NCI-H345 (cell line): ENCODE measurements around the gene HECTD4.

Experiments
- DNase-seq: peaks from one replicate; lab custom pipeline; 2025; lab: John Stamatoyannopoulos, UW

The HECTD4 gene

DNA sequence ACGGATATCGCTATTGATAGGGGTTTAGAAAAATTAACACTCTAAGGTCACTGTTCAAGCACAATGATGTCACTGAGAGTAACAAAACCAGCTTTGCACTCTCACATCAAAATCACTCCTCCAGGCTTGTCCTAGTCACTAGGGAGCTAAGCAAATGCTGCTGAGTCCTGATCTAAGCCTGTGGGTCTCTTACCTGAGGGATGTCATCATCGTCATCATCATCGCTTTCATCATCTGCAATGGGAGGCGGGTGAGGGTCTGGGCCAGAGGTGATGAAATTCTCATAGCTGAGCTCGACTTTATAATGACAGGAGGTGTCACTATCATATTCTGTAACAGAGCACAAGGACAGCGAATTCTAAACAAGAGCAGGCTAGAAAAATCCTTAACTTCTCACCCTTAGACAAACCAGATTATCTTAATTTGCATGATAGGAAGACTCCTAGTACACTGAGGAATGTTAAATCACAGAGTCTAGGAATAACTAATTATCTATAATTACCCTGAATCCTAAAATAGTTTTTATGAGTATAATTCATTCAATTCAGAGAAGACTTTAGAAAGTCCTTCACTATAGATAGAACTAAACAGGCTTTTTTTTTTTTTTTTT lies 173.8 kb downstream of the HECTD4 start:
- no peak for DNase-seq

DNA sequence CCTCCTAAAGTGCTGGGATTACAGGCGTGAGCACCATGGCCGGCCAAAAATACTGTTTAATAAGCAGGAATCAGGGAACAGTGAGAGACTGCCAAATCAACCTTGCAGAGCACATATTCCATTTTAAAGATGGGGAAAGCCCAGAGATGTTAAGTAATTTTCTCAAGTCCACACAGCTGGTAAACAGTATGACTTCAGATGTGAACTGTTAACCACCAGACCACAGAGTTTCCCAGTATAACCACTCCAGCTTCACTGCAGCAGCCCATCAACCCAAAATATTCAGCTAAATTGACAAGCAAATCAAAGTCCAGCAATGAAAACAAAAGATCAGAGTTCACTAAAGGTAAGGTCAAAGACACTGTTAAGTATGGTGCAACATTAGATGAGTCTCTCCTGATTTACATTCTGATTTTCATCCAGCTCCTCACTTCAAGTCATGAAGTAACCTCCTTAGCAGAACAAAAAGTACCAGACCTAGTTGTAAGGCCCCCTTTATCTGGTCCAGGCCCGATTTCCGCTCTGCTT lies 174.8 kb downstream of the HECTD4 start:
- DNase-seq: no peak

DNA sequence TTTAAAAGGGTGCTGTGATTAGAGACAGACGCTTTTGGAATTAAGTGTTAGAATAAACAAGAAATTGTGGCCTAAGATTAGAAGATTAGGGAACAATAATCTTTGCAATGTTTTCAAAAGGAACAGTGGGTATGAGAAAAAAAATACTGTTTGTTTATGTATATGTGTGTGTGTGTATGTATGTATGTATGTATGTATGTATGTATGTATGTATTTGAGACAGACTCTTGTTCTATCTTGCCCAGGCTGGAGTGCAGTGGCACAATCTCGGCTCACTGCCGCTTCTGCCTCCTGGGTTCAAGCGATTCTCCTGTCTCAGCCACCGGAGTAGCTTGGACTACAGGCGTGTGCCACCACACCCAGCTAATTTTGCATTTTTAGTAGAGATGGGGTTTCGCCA lies 175.3 kb downstream of the HECTD4 start:
- no peak for DNase-seq

DNA sequence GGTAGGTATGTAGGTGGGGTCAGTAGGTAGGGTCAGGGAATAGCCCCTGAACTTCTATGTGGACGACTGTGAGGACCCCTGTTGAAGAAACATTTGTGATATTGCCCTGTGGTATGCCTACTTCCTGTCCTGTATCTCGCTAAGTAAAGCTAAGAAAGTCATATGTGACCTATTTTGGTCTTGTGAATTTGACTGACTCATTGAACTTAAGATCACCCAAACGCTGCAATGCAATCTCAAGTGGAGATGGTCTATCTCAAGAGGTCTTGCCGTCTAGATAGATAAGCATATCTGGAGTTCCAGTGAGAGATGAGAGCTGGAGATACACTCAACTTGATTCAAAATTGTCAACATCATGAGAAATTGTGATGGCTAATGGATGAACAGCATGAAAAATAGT lies 183.1 kb downstream of the HECTD4 start:
- no peak for DNase-seq

DNA sequence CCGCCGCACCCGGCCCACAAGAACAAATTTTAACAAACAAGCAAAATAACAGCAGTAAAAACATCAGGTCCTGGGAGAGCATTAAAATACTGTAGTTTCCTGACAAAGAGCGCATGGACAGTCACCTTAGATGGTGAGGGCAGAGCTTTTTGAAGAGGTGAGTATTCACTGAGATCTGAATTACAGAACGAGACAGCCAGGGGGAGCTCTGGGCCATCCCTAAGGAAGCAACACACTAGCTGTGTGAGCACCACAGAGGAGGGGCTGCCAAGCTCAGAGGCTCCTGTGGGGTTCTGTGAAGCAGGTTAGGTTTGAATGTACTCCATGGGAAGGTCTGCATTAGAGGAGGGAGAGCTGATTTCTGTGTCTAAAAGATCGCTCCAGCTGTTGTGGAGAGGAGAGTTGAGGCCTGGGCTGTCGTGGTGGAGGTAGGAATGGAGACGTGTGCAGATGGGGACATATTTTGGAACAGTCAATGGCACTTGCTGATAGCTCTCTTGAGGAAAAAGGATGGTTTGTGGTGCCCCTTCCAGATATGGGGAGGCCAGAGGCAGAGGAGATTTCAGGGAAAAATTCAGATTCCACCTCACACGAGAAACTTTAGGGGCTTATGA lies 184.0 kb downstream of the HECTD4 start:
- peak; percentile 64 for DNase-seq

DNA sequence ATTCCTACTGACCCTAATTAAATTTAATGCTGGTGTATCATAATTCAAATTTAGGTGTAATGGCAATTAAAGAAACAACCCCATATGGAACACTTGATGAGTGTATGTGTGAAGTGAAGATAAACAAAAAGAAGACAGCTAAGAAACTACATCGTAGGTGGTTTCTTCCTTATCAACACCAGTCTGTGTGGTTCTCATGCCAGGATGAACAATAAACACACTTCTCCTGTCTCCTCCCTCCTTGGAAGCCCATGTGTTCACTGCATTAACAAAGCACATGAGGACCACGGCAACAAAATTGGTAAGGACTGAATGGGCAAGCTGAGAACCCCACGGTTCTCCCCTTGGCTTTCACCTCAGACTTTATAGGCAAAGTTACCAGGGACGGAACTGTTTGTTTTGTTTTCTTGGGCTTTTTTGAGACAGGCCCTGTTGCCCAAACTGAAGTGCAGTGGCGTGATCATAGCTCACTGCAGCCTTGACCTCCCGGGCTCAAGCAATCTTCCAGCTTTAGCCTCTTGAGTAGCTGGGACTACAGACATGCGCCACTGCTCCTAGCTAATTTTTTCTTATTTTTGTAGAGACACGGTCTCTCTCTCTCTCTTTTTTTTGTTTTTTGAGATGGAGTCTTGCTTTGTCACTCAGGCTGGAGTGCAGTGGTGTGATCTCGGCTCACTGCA lies 185.9 kb downstream of the HECTD4 start:
- no peak for DNase-seq

DNA sequence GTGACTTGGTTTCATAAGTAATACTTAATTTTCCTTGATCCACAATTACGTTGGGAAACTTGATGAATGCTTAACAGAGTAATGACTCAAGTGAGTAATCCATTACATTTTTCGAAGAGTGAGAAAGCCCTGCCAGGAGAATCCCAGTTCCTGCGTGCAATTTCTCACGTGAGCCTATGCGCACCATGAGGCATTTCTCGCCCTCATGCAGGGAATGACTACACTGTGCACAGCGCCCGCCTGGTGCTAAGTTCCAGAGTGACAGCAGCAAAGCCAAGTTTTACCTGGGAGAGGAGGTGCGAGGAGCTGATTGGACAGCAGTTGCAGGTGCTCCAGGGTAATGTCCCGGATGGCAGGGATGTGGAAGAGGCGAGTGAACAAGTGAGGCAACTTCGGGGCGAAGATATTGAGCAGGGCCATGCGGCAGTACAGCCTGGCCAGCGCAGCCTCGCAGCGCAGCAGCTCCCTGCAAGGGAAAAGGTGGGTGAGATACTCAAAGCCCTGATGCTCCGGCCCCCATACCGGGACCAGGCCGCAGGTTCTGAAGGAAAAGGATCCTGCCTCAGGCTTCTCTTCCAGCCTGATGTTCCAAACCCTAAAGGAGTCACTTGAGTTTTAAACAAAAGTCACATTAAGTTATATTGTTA lies 187.5 kb downstream of the HECTD4 start:
- no peak for DNase-seq

DNA sequence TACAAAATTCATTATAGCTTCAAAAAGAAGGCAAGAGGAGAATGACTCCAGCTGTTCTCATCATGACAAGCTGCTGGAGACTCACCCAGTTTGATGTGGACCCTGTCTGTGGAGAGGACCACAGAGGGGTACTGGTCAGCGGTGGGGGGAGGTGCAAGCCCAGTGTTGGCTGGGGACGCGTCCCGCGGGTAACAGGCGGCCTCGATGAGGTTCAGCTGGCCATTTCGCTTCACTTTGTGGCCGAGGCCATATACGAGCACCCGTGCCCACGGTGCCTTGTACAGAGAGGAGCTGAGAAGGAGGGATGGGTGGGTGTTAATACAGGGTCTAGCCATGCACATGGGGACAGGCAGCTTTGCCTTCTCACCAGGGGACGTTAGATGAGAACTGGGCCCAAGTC lies 189.8 kb downstream of the HECTD4 start:
- DNase-seq: no peak

DNA sequence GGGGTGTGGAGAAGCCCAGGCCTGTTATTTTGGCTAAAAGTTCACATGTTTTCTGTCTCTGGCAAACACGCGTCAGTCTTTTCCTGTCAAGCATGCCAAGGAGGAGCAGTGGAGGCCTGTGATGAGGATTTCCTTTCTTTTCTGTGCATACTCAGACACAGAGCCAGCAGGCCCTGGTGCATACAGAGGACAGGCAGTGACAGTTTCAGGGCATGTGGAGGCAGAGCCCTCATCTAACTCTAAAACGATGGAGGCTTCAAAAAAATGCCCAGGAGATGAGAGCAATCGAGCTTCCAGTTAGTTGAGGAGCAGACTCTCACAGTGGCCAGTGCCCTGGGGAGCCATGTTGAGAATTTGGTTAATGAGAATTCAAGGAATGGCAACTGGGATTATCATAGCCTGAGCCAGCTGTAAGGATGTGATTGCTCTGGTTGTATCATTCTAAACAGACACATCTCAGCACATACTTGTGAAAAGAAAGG lies 190.3 kb downstream of the HECTD4 start:
- no peak for DNase-seq

DNA sequence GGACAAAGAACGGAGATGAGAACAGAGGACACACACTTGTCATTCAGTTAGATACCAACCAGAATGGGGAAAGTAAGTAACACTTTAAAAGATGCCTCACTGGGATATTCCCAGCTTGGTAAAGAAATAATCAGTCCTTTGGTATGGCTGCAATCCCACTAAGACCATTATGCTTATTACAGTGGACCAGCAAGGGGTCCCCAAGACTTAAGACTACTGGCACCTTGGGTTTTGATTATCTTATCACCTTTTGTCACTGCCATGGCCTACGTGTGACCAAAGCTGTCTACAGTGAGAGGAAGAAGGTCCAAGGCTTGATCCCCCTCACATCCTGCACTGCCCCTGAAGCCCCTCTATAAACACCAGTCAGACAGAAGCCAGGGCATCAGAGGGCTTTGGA lies 191.0 kb downstream of the HECTD4 start:
- DNase-seq: no peak

DNA sequence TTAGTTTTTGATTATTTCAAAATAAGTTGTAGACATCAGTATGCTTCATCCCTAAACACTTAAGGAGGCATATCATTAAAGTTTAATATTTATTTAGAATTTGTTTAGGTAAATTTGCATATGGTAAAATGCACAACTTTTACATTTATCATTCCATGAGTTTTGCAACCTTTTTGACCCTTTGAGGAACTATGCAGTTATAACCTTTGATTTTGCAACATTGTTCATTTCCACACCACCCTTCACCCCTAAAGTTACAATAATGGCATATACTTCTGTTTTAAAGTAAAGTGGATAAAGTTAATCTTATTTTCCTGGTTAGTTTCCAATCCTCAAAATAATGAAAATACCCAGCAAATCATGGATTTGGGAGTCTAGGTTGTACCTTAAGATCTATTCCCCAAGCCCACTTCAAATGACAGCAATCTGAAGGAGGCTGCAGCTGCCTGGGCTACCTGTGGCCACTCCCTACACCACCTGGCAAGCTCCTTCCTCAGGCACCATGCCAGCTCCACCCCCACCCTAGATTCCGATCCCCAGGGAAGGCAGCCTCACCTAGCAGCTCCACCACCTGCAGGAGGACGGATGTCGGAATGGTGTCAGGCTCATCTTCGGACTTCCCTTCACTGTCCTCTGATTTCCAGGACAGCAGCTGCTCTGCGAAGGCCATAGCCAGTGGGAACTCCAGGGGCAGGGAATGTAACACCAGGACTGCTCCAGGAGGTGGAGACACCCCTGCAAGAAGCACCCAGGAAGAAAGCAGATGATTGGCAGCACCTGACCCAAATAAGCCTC lies 191.8 kb downstream of the HECTD4 start:
- peak; percentile 79 for DNase-seq

DNA sequence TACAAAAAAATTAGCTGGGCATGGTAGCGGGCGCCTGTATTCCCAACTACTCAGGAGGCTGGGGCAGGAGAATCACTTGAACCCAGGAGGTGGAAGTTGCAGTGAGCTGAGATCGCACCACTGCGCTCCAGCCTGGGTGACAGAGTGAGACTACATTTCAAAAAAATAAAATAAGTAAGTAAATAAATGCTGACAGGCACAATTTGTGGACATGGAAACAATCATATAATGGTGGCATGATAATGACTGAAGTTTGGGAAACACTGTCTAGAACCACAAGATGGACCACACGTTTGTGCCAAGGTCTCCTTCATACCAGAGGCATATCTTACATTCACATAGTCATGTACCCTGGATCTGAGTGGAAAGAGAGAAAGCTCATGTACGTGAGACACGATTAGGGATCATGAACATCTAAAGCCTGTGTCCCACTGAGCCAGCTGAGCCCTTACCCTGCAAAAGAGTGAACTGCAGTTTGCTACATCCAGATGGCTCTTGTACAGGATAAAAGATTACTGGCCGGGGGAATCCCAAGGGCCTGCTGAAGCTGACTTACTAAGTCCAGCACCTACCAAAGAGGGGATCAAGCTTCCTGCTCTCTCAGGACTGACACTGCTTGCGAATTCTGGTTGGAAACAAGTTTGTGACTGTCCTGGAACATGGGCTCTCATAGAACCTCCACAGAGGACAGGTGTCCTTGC lies 194.0 kb downstream of the HECTD4 start:
- no peak for DNase-seq

DNA sequence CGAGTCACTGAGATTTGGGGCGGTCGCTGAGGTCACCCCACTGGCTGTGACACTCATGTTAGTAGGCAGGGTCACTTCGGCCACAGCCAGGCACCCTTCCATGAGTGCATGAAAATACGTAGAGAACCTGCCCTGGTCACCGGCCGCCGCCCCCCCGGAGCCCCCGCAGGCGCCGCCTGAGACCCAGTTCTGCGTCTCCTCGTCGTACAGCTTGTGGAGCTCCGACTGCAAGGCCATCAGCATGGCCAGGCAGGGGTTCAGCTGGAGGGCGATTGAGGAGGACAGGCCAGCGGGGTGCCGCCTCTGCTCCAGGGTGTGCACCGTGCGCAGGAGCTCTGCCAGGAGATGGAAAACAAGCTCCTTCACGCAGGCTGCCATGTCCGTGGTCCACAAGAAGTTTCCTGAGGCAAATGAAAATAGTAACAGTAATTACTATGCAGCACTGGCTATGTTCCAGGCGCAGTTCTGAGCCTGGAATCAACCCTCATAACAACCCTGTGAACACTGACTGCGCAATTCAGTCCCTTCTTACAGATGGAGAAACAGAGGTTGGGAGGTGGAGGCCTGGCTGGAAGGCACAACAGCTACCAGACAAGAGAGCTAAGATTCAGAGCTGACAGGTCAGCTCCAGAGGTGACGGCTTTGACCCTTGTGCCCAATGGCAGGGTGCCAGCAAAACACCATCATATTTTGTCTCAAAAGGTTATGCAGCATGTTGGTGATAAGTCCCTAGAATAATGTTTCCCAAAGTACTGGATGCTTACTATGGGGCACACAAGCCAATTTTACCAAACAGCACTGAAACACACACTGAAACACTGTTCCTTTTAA lies 196.9 kb downstream of the HECTD4 start:
- DNase-seq: no peak

DNA sequence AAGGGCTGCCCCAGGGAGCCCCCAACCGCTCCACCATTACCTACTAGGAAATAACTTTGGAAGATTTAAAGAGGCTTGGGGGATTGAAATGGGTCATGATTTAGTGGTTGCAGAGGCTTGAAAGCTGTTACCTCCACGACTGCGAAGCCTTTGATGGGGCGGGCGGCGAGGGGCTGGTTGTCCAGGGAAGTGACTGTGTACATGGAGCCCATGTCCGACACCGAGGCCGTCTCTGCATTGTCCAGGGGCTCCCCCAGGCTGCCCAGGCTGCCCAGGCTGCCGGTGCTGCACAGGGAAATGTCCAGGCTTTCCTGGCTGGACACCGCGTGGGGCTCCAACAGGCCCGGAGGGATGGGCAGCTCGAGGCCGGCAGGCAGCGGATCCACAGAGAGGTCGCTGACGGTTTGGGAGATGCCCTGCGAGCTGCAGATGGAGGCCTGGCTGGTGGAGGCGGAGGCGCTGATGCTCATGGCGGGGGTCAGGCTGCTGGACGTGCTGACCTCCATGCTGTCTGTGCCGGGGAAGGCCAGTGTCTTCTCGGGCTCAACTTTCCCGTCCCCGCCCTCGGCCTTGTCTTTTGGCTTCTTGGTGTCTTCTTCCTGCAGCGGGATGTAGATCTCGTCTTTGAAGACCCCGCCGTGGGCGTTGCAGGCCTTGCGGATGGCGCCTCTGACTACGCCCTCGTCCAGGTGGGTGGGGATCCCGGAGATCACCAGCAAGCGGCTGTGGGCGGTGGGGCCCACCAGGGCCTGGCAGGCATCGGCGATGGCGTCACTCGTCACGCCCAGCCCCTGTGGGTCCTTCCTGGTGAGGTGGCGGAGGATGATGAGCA lies 198.0 kb downstream of the HECTD4 start:
- no peak for DNase-seq

DNA sequence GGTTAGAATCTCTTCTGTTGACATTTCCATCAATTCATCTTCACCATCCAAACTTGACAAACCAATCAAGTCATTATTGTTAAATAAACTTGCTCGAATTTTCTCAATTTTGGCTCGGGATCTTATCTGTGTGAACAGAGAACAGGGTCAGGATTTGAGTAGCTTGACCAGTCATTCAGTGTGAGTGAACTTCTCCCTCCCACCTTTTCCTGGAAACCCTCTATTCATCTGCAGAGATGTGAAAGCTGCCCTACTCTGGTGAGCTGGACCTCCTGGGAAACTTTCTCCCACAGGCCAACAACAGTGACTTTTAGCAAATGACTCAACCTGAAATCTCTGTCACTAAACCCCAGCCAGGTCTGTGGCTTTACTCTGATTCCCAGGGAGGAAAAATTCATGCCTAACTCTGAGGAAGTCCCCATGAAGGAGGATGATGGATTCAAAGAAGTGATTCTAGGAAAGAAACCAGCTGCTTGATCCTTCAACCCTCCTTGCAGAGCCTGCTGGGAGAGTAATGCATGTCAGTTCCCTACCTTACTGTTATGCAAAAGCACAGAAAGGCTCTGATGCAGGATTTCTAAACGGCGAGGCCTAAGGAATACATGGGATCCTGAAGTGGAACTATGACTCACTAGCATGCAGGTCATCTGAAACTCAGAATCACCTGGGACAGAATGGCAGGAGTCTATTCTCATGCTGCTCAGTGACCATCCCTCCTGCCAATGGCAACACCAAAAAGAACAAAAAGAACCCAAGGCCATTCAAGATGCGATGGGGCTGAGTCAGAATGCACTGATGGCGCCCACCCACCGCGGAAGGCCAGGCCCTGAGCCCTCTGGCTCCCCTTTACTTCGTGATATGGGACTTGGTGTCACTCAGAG lies 198.8 kb downstream of the HECTD4 start:
- DNase-seq: no peak

DNA sequence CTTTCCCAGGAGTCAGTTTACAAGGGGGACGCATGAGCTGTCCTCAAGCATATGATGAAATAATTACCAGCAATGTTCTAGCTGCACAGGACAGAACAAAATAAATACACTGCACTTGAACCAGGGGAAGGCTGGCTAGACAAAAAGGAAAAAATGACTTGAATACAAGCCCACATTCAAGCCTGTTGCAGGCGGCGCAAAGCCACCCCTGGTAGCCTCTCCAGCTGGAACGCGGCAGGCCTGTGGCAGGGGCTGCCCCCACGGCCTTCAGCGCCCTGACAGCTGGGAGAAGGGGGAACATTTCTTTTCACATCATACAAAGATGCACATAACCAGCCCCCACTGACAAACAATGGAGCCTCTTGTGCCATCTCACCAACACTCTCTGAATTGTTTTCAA lies 199.7 kb downstream of the HECTD4 start:
- peak; percentile 71 for DNase-seq

DNA sequence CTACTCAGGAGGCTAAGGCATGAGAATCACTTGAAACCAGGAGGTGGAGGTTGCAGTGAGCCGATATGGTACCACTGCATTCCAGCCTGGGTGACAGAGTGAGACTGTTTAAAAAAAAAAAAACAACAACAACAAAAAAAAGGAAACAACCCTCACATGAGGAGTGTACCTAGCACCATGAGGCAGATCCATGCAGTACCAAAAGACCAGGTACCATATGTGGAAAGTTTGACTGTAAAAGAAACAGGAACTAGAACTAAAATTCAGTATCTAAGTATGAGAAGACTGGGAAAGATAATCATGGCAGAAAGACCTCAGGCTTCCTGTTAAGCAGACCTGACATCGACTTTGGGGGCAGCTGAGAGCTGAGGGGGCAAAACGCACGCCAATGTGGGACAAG lies 201.8 kb downstream of the HECTD4 start:
- DNase-seq: no peak

DNA sequence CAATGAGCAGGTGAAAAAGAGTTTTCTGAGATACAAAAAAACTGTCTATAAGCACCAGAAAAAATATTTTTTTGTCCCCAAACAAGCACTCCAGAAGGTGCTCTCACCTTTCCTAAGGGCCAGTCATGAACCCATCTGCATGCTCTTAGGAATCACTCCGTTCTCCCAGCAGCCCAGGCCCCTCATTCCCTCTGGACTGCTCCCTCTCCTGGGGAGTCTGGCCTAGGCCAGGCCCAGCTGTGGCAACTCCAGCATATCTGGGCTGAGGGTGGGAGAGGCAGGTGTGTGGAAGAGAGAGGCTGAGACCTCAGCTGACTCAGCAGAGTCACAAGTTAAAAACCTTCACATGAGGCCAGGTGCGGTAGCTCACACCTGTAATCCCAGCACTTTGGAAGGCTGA lies 202.3 kb downstream of the HECTD4 start:
- DNase-seq: no peak
